ENCODE data around the gene FAM3D.
"Not testable (repeated sequence)": the region's sequence is repeated elsewhere in the genome, so short reads cannot be mapped to it uniquely, and the experiment has no call there.

Gene FAM3D, protein sequence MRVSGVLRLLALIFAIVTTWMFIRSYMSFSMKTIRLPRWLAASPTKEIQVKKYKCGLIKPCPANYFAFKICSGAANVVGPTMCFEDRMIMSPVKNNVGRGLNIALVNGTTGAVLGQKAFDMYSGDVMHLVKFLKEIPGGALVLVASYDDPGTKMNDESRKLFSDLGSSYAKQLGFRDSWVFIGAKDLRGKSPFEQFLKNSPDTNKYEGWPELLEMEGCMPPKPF

GRCh38 chr3:58666683-58667082 lies at the start of gene FAM3D:
TSS of gene FAM3D (minus strand) at chr3:58666774. CDS start at chr3:58655563, 11,211 bp downstream.
- Histone ChIP-seq H3K27me3 (ENCODE audit: control insufficient read depth, insufficient read depth, low read length) (no peaks in the 10 kb centered on the region), H3K4me3 (ENCODE audit: low read length) (peak within 1 kb of the TSS; percentile 64), H3K27ac (ENCODE audit: low read depth, low read length) (peak within 1 kb of the TSS; percentile 4)

GRCh38 chr3:58713715-58714401 lies 47.3 kb upstream of the FAM3D start:
- Histone ChIP-seq H3K27me3 (ENCODE audit: control insufficient read depth, insufficient read depth, low read length) (no peaks in the 10 kb centered on the region), H3K36me3 (ENCODE audit: control insufficient read depth, insufficient read depth, low read length) (no peaks in the 10 kb centered on the region), H3K9ac (ENCODE audit: low read length) (no peak overlapping the region), H3K27ac (ENCODE audit: low read depth, low read length) (no peak overlapping the region), H3K4me1 (ENCODE audit: control insufficient read depth, insufficient read depth, low read length) (no peaks in the 10 kb centered on the region), H3K4me3 (ENCODE audit: low read length) (no peak overlapping the region)

More at GRCh38 chr3:58666683-58667082, at the start of gene FAM3D:
- no peaks in the 10 kb centered on the region for H3K4me1 ChIP-seq (ENCODE audit: control insufficient read depth, insufficient read depth, low read length)
- peak within 1 kb of the TSS; percentile 59 for H3K9ac ChIP-seq (ENCODE audit: low read length)
- no peaks in the 10 kb centered on the region for H3K36me3 ChIP-seq (ENCODE audit: control insufficient read depth, insufficient read depth, low read length)

GRCh38 chr3:58711871-58712270 lies 45.3 kb upstream of the FAM3D start:
- Histone ChIP-seq H3K27ac (ENCODE audit: low read depth, low read length) (no peak overlapping the region), H3K36me3 (ENCODE audit: control insufficient read depth, insufficient read depth, low read length) (no peaks in the 10 kb centered on the region), H3K4me1 (ENCODE audit: control insufficient read depth, insufficient read depth, low read length) (no peaks in the 10 kb centered on the region), H3K27me3 (ENCODE audit: control insufficient read depth, insufficient read depth, low read length) (no peaks in the 10 kb centered on the region), H3K4me3 (ENCODE audit: low read length) (no peak overlapping the region), H3K9ac (ENCODE audit: low read length) (no peak overlapping the region)

DNA sequence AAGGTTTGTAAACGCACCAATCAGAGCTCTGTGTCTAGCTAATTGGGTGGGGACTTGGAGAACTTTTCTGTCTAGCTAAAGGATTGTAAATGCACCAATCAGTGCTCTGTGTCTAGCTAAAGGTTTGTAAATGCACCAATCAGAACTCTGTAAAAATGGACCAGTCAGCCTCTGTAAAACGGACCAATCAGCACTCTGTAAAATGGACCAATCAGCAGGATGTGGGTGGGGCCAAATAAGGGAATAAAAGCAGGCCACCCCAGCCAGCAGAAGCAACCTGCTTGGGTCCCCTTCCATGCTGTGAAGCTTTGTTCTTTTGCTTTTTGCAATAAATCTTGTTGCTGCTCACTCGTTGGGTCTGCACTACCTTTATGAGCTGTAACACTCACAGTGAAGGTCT lies 42.4 kb upstream of the FAM3D start:
- not testable (repeated sequence) for H3K4me1 ChIP-seq (ENCODE audit: control insufficient read depth, insufficient read depth, low read length); H3K36me3 ChIP-seq (ENCODE audit: control insufficient read depth, insufficient read depth, low read length); H3K27me3 ChIP-seq (ENCODE audit: control insufficient read depth, insufficient read depth, low read length); H3K27ac ChIP-seq (ENCODE audit: low read depth, low read length); H3K4me3 ChIP-seq (ENCODE audit: low read length); H3K9ac ChIP-seq (ENCODE audit: low read length)

GRCh38 chr3:58708116-58708791 lies 41.7 kb upstream of the FAM3D start:
- H3K36me3 ChIP-seq (ENCODE audit: control insufficient read depth, insufficient read depth, low read length), result no peaks in the 10 kb centered on the region
- H3K27ac ChIP-seq (ENCODE audit: low read depth, low read length), result no peak overlapping the region
- H3K4me3 ChIP-seq (ENCODE audit: low read length), result no peak overlapping the region
- H3K9ac ChIP-seq (ENCODE audit: low read length), result no peak overlapping the region
- H3K27me3 ChIP-seq (ENCODE audit: control insufficient read depth, insufficient read depth, low read length), result no peaks in the 10 kb centered on the region
- no peaks in the 10 kb centered on the region for H3K4me1 ChIP-seq (ENCODE audit: control insufficient read depth, insufficient read depth, low read length)

DNA sequence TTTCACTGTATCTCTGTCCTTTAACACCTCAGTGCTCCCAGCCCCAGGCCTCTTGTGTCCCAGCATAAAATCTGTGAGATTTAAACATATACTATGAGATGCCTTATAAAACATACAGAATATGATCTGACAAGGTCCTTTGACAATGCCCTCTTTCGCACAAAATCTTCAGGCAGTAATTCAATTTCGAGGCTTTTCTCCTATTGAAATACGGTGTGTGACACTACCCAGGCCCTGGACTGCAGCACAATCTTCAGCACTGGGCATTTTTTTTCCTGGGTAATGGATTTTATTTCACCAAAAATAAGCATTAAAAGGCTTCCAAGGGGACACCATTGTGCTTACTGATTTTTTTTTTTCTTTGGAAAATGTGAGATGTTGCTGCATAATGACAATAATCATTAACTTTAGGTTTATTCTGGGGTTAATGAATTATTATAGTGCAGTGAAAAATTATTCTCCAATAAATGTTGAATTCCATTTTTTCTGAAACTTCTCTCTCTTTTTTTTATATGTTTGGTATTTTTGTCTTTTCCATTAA lies 40.9 kb upstream of the FAM3D start:
- Histone ChIP-seq H3K4me1 (ENCODE audit: control insufficient read depth, insufficient read depth, low read length) (no peaks in the 10 kb centered on the region), H3K27ac (ENCODE audit: low read depth, low read length) (no peak overlapping the region), H3K27me3 (ENCODE audit: control insufficient read depth, insufficient read depth, low read length) (no peaks in the 10 kb centered on the region), H3K4me3 (ENCODE audit: low read length) (no peak overlapping the region), H3K9ac (ENCODE audit: low read length) (no peak overlapping the region), H3K36me3 (ENCODE audit: control insufficient read depth, insufficient read depth, low read length) (no peaks in the 10 kb centered on the region)

DNA sequence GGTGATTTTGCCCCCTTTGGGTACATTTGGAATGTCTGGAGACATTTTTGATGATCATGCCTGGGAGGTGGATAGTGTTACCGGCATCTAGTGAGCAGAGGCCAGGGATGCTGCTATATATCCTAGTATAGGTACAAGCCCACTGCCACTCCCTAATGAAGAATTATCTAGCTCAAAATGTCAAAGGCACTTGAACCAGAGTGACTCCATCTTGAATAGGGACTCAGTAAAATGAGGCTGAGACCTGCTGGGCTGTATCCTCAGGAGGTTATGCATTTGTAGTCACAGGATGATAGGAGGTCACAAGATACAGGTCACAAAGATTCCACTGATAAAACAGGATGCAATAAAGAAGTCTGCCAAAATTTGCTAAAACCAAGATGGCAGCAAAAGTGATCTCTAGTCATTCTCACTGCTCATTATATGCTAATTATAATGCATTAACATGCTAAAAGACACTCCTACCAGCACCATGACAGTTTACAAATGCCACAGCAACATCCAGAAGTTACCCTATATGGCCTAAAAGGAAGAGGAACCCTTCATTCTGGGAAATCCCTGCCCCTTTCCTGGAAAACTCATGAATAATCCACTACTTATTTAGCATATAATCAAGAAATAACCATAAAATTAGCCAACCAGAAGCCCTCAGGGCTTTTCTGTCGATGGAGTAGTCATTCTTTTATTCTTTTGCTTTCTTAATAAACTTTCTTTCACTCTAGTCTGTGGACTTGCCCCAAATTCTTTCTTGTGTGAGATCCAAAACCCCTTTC lies 40.0 kb upstream of the FAM3D start:
- Histone ChIP-seq H3K9ac (ENCODE audit: low read length) (no peak overlapping the region), H3K36me3 (ENCODE audit: control insufficient read depth, insufficient read depth, low read length) (no peaks in the 10 kb centered on the region), H3K27me3 (ENCODE audit: control insufficient read depth, insufficient read depth, low read length) (no peaks in the 10 kb centered on the region), H3K4me3 (ENCODE audit: low read length) (no peak overlapping the region), H3K27ac (ENCODE audit: low read depth, low read length) (no peak overlapping the region), H3K4me1 (ENCODE audit: control insufficient read depth, insufficient read depth, low read length) (no peaks in the 10 kb centered on the region)

DNA sequence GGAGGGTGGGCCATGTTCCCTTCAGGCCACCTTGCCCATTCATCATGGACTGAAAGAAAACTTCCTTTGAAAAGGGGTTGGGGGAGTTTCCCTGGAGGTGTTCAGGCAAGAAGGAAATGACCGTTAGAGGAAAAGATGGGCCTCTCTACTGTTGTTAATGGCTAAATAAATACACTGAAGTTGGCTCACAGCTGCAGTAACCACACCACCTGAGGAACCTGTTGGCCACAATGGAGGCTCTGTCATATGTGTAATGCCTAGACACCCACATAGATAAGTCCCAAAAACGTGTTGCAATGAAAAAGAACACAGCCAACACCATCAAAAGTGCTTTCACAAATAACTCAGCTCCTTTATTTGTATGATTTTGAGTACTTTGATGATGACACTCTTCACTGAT lies 38.2 kb upstream of the FAM3D start:
- Histone ChIP-seq H3K27ac (ENCODE audit: low read depth, low read length) (no peak overlapping the region), H3K36me3 (ENCODE audit: control insufficient read depth, insufficient read depth, low read length) (no peaks in the 10 kb centered on the region), H3K9ac (ENCODE audit: low read length) (no peak overlapping the region), H3K27me3 (ENCODE audit: control insufficient read depth, insufficient read depth, low read length) (no peaks in the 10 kb centered on the region), H3K4me3 (ENCODE audit: low read length) (no peak overlapping the region), H3K4me1 (ENCODE audit: control insufficient read depth, insufficient read depth, low read length) (no peaks in the 10 kb centered on the region)

GRCh38 chr3:58704304-58704703 lies 37.7 kb upstream of the FAM3D start:
- H3K36me3 ChIP-seq (ENCODE audit: control insufficient read depth, insufficient read depth, low read length); H3K4me3 ChIP-seq (ENCODE audit: low read length); H3K9ac ChIP-seq (ENCODE audit: low read length); H3K27me3 ChIP-seq (ENCODE audit: control insufficient read depth, insufficient read depth, low read length); H3K27ac ChIP-seq (ENCODE audit: low read depth, low read length); H3K4me1 ChIP-seq (ENCODE audit: control insufficient read depth, insufficient read depth, low read length): not testable (repeated sequence)

- H3K4me1 ChIP-seq (ENCODE audit: control insufficient read depth, insufficient read depth, low read length), result no peaks in the 10 kb centered on the region
- no peaks in the 10 kb centered on the region for H3K36me3 ChIP-seq (ENCODE audit: control insufficient read depth, insufficient read depth, low read length)
- no peak overlapping the region for H3K4me3 ChIP-seq (ENCODE audit: low read length)
- no peak overlapping the region for H3K27ac ChIP-seq (ENCODE audit: low read depth, low read length)
- no peak overlapping the region for H3K9ac ChIP-seq (ENCODE audit: low read length)
- H3K27me3 ChIP-seq (ENCODE audit: control insufficient read depth, insufficient read depth, low read length), result no peaks in the 10 kb centered on the region
Measured at GRCh38 chr3:58698246-58698645, 31.7 kb upstream of the FAM3D start.

- Histone ChIP-seq H3K9ac (ENCODE audit: low read length) (no peak overlapping the region), H3K4me1 (ENCODE audit: control insufficient read depth, insufficient read depth, low read length) (no peaks in the 10 kb centered on the region), H3K36me3 (ENCODE audit: control insufficient read depth, insufficient read depth, low read length) (no peaks in the 10 kb centered on the region), H3K27ac (ENCODE audit: low read depth, low read length) (no peak overlapping the region), H3K27me3 (ENCODE audit: control insufficient read depth, insufficient read depth, low read length) (no peaks in the 10 kb centered on the region), H3K4me3 (ENCODE audit: low read length) (no peak overlapping the region)
Measured at GRCh38 chr3:58697561-58697960, 31.0 kb upstream of the FAM3D start.

GRCh38 chr3:58696813-58697212 lies 30.2 kb upstream of the FAM3D start:
- not testable (repeated sequence) for H3K4me3 ChIP-seq (ENCODE audit: low read length); H3K27ac ChIP-seq (ENCODE audit: low read depth, low read length); H3K27me3 ChIP-seq (ENCODE audit: control insufficient read depth, insufficient read depth, low read length); H3K9ac ChIP-seq (ENCODE audit: low read length); H3K36me3 ChIP-seq (ENCODE audit: control insufficient read depth, insufficient read depth, low read length); H3K4me1 ChIP-seq (ENCODE audit: control insufficient read depth, insufficient read depth, low read length)
